ENCODE results near the gene PLEKHG1.

Gene PLEKHG1

DNA sequence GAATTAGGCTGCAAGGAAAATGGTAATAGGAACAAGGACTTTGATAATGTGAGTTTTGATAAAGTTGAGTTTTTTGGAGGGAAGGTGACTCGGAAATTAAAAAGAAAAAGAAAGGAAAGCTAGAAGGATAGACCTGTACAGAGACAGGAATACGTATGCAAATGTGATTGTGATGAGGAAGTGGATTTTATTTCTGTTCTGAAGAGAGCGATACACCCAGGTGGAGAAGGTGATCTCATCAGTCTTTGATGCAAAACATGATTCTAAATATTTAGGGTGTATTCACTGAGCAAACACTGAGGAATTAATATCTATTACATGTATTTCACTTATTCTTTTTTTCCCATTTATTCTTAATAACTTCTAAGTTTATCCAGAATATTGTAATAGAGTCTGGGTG, 9.2 kb upstream of the PLEKHG1 start:
- no peak for DNase-seq

- DNase-seq = no peak
Observed at GRCh38 chr6:150592377-150592995, 7.2 kb upstream of the PLEKHG1 start.

DNA sequence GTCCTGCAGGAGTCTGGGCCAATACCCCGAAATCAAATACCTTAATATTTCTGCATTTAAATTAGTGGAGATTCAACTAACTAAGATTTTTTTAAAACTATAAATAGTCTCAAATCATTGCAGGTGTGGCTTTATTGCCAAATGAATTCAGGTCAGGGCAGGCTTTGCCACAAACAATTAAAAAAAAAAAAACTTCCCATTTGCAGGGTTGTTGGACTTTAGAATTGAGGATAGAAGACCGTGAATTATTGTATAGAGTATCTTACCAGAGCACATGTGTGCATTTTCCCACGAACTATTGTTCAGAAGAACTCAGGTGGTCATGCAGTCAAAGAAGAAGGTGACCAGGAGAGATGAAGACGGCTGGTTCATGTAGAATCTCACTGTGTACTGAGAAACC, 6.6 kb upstream of the PLEKHG1 start:
- no peak for DNase-seq

GRCh38 chr6:150596439-150596838, 3.2 kb upstream of the PLEKHG1 start:
- DNase-seq = no peak

DNA sequence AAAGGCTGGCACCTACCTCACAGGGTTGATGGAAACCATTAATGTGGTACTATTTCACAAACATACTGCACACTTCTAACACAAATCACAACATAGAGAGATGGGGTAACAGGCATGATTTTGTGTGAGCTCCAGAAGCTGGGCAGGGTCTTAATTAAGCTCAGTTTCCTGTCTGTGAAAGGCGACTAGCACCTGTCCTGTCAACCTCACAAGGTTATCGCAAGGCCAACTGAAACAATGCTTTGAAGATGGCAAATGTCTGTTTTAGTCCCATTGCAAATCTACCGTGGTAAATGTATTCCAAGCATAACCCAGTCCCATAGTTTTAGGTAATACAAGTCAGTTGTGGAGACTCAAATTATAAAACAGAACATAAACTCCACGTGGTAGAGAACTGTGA, 1.3 kb upstream of the PLEKHG1 start:
- DNase-seq = no peak

GRCh38 chr6:150598858-150599198, 857 bp upstream of the PLEKHG1 start:
- DNase-seq = no peak

DNA sequence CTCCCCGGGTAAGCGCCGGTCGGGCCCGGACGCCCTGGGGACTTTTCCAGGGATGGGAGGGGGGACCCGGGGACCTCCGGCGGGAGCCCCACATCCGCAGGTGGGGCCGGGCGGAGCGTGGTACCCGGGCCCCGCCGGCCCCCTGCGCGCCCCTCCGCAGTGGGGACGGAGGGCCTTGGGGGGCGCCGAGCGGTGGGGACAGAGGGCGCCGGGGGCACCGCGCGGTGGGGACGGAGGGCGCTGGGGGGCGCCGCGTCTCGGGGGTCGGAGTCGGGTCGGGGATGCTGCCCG, 270 bp downstream of the PLEKHG1 start:
- no peak for DNase-seq

DNA sequence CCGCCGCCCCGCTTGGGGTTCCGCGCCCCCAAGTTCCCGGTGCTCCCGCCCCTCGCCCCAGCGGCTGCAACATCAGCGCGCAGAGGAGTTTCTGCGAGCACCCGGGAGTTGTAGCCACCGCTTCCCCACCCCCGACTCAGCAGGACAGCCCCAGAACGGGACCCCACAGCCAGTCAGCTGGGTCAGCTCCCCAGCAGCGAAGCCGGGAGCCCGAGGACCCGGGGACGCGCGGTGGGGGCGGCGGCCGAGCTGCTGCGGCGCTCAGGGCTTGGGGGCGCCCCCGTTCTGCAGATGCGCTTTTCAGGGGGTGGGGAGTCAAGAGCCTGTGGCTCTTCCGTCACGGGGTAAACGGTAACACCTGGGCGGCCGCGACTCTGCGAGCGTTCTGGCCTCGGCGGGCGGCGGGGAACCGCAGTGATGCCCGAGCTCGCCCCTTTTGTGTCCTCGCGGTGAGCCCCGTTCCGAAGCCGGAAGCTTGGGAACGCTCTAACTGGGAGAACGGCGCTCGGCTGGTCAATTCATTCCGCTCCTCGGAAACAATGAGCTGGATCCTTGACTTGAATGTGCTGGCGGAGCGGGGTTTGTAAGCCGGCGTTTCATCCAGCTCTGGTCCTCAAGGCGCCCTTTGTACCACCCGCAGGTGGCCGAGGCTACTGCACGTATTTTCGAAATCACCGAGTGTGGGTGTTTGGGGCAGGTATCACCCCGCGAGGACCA, 774 bp downstream of the PLEKHG1 start:
- peak; percentile 85 for DNase-seq

DNA sequence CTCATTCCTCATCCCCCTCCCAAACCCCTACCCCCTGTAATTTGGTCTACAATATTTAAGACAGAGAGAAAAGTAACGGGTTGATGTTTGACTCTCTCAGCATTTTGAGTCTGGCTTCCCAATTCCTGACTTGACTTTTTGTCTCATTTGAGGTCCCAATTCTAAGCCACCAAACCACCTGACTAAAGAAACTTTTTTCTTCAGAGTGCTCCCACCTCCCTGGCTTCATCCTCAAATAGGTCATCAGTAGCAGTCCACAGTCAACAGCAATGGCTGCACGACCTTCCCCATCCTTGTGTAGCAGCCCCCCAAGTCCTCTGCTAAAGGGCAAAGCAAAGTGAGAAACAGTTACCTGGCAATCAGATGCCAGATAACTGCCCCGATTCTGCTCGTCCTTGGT, 1.8 kb downstream of the PLEKHG1 start:
- no peak for DNase-seq

- DNase-seq = no peak
Observed at GRCh38 chr6:150603176-150603575, 3.5 kb downstream of the PLEKHG1 start.

DNA sequence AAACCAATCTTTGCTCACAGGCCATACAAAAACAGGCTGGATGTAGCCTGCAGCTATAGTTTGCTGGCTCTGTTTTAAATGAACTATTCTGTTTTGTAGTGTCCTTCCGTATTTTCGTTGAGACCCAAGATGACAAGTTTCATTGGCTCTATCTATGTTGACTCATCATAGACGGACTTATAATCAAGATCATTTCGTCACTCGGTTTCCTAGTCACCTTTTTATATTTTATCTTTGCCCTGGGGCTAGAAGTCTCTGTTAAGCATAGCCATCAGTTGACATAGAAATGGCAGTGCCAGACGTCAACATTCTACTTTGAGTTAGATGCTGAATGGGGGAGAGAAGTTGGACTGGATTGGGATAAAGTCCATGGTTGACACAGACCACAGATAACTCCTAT, 4.8 kb downstream of the PLEKHG1 start:
- DNase-seq = no peak

GRCh38 chr6:150605333-150605732, 5.6 kb downstream of the PLEKHG1 start:
- DNase-seq = no peak

DNA sequence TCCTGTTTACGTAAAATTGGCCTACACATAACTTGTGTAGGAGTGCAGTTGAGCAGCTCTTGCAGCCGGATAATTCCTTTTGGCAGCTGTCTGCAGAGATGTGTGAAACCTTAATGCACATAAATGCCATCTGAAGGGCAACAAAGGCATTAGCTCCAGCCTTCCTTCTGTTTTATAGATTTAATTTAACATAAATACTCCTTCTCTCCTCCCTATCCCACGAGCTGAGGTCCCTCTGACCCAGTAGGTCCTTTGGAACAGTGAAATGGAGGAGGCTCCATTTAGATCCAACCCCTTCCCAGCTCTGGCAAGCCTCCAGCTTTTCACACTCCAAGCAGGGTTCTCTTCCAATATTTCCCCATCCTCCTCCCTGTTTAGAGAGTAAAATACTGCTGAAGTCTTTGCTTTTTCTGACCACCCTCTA, 6.5 kb downstream of the PLEKHG1 start:
- DNase-seq = peak; percentile 82

- no peak for DNase-seq
Observed at GRCh38 chr6:150606647-150607328, 7.1 kb downstream of the PLEKHG1 start.

DNA sequence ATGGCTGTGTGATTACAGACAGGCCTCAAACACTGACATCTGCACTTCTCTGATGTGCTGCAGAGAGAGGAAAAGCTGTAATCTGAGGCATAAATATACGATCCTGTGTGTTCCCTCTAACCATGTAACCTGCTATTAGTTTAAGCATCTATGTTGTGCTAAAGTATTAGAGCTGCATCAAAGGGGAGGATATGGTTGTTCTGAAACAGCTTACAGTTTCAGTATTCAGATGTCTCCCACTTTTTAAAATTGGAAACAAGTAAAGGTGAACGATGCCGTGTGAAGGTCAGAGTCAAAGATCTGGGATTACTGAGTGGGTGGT, 7.6 kb downstream of the PLEKHG1 start:
- no peak for DNase-seq

DNA sequence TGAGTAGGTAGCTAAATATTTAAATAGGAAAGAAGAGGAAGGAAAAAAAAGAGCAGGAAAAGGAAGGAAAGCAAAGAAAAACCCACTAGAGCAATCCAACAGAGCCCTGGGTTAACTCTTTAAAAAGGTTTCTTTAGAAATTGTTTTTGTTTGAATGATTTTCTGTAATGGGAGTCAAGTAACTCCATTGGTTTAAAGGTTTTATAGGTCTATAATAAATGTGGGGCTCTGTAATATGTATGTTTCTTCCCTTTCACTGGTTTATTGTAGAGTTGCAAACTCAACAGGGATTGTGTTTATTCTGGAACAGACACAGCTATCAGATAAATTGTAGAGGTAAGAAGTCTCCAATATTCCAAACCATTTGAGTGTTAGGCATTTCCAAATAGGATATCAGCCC, 10.9 kb downstream of the PLEKHG1 start:
- no peak for DNase-seq

- DNase-seq = no peak
Observed at GRCh38 chr6:150613269-150613668, 13.6 kb downstream of the PLEKHG1 start.

- no peak for DNase-seq
Observed at GRCh38 chr6:150615967-150616366, 16.3 kb downstream of the PLEKHG1 start.

GRCh38 chr6:150616586-150616985, 16.9 kb downstream of the PLEKHG1 start:
- no peak for DNase-seq

DNA sequence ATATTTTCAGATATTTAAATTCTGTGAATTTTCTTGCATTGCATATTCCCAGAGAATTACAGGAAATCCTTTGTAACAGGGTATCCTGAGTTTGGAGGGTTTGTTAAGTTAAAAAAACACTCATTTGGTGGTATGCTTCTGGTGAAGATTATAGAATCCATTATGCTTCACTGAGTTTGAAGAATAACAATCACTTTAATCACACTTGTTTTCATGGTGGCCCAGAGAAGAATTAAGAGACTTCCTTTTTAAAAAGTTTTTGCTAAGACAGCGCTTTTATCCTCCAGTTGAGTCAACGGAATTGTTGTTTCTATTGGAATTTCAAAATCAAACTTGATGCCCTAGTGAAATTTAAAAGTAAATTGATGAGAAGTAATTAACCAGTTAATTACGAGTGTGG, 17.4 kb downstream of the PLEKHG1 start:
- no peak for DNase-seq

- no peak for DNase-seq
Observed at GRCh38 chr6:150617496-150618460, 18.1 kb downstream of the PLEKHG1 start.

DNA sequence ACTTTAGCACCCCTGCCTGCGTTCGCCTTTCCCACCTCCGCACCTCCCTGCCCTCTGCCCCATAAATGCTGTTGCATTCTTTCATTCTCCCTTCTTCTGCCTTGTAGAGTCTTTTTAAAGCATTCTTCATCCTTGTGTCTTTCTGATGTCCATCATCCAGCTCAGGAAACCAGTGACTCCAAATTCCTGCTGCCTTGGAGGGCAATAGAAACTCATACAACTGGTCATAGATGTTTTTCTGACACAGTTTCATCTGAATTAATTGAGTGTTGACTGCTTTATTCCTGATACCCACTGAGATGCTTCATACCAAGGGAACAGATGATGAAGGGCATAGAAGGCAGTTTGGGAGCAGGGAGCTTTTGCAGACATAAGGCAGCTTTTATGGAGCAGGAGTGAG, 19.6 kb downstream of the PLEKHG1 start:
- no peak for DNase-seq

GRCh38 chr6:150620244-150620643, 20.6 kb downstream of the PLEKHG1 start:
- no peak for DNase-seq

DNA sequence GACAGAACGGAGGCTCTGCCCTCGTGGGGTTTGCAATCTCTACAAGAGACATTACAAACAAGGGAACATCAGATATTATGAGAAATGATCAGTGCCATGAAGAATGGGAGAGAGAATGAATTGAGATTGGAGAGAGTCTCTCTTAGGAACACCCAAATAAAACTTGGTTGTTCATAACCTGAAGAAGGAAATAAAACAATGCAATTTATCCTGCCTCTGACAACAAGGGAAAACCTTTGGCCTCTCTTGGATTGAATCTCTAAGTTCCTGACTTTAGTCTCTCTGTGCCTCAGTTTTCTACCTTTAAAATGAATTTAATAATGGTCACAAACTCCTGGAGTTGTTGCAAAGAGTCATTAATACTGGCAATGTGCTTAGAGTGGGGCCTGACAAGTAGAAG, 21.1 kb downstream of the PLEKHG1 start:
- DNase-seq = no peak
